Chondrocyte (in vitro differentiated cells): ENCODE results near the gene TCERG1L. TPM values are rescaled to one million over a fixed set of nuclear protein-coding genes. Genes with fewer than 3 reads are reported as not detected.

Source experiments
- DNase-seq: peaks from one replicate; pipeline ENCODE4 v3.0.0; 2021; ENCODE audit warnings: mixed read lengths, low spot score
- H3K27ac Mint-ChIP-seq: one replicate; pipeline ENCODE4 v1.8.0; 2021; ENCODE audit warnings: mild to moderate bottlenecking, moderate library complexity, mixed read lengths; ENCODE audit not compliant: unreplicated experiment
- H3K27me3 Mint-ChIP-seq: 2 replicates; pipeline ENCODE4 v1.8.0; 2021; ENCODE audit warnings: low read depth, mixed read lengths
- H3K36me3 Mint-ChIP-seq: 2 replicates; pipeline ENCODE4 v1.8.0; 2021; ENCODE audit warnings: low read depth, mixed read lengths
- H3K4me1 Mint-ChIP-seq: 2 replicates; pipeline ENCODE4 v1.8.0; 2021; ENCODE audit warnings: low read depth, mild to moderate bottlenecking, mixed read lengths
- H3K4me3 Mint-ChIP-seq: one replicate; pipeline ENCODE4 v1.8.0; 2021; ENCODE audit warnings: mild to moderate bottlenecking, moderate library complexity, mixed read lengths; ENCODE audit not compliant: unreplicated experiment
- H3K9me3 Mint-ChIP-seq: 2 replicates; pipeline ENCODE4 v1.8.0; 2021; ENCODE audit warnings: low read depth, mixed read lengths
- total RNA-seq: library from RNA; stranded (reverse); gene quantifications from 3 replicates; pipeline ENCODE4 v1.2.1, GENCODE V29; 2021
- TF ChIP-seq, protein P1 (sequence below): fragments of 200-600 bp; sonication (generic); IDR thresholded peaks from 2 replicates; pipeline ENCODE4 v1.5.0; 2021; ENCODE audit warnings: antibody characterized with exemption, mild to moderate bottlenecking, moderate library complexity

Gene TCERG1L
- total RNA-seq, 1 donor from 2014 or later = not detected

GRCh38 chr10:131075218-131075770 lies 236.2 kb downstream of the TCERG1L start:
- H3K27ac Mint-ChIP-seq = no peak overlapping the region
- no peak overlapping the region for H3K4me3 Mint-ChIP-seq
- TF ChIP-seq, protein P1, sequence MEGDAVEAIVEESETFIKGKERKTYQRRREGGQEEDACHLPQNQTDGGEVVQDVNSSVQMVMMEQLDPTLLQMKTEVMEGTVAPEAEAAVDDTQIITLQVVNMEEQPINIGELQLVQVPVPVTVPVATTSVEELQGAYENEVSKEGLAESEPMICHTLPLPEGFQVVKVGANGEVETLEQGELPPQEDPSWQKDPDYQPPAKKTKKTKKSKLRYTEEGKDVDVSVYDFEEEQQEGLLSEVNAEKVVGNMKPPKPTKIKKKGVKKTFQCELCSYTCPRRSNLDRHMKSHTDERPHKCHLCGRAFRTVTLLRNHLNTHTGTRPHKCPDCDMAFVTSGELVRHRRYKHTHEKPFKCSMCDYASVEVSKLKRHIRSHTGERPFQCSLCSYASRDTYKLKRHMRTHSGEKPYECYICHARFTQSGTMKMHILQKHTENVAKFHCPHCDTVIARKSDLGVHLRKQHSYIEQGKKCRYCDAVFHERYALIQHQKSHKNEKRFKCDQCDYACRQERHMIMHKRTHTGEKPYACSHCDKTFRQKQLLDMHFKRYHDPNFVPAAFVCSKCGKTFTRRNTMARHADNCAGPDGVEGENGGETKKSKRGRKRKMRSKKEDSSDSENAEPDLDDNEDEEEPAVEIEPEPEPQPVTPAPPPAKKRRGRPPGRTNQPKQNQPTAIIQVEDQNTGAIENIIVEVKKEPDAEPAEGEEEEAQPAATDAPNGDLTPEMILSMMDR = no peak
- H3K4me1 Mint-ChIP-seq = no peaks in the 10 kb centered on the region
- peaks cover 30% of the 10 kb centered on the region for H3K9me3 Mint-ChIP-seq
- H3K27me3 Mint-ChIP-seq = no peaks in the 10 kb centered on the region
- no peak for DNase-seq
- H3K36me3 Mint-ChIP-seq = no peaks in the 10 kb centered on the region

GRCh38 chr10:131074682-131075081 lies 236.8 kb downstream of the TCERG1L start:
- Mint-ChIP-seq H3K27ac (no peak overlapping the region), H3K27me3 (no peaks in the 10 kb centered on the region), H3K36me3 (no peaks in the 10 kb centered on the region), H3K4me1 (no peaks in the 10 kb centered on the region), H3K4me3 (no peak overlapping the region), H3K9me3 (peaks cover 25% of the 10 kb centered on the region)
- TF ChIP-seq, protein P1 = no peak
- DNase-seq = no peak

- Mint-ChIP-seq H3K4me1 (no peaks in the 10 kb centered on the region), H3K27me3 (no peaks in the 10 kb centered on the region), H3K4me3 (no peak overlapping the region), H3K27ac (no peak overlapping the region), H3K9me3 (peaks cover 21% of the 10 kb centered on the region), H3K36me3 (no peaks in the 10 kb centered on the region)
- TF ChIP-seq, protein P1 = no peak
- DNase-seq = no peak
Observed at GRCh38 chr10:131073469-131074035, 238.0 kb downstream of the TCERG1L start.

- H3K9me3 Mint-ChIP-seq = peaks cover 21% of the 10 kb centered on the region
- TF ChIP-seq, protein P1 = no peak
- no peaks in the 10 kb centered on the region for H3K27me3 Mint-ChIP-seq
- no peak for DNase-seq
- no peak overlapping the region for H3K27ac Mint-ChIP-seq
- H3K4me1 Mint-ChIP-seq = no peaks in the 10 kb centered on the region
- no peak overlapping the region for H3K4me3 Mint-ChIP-seq
- no peaks in the 10 kb centered on the region for H3K36me3 Mint-ChIP-seq
Observed at GRCh38 chr10:131072651-131073468, 238.7 kb downstream of the TCERG1L start.

DNA sequence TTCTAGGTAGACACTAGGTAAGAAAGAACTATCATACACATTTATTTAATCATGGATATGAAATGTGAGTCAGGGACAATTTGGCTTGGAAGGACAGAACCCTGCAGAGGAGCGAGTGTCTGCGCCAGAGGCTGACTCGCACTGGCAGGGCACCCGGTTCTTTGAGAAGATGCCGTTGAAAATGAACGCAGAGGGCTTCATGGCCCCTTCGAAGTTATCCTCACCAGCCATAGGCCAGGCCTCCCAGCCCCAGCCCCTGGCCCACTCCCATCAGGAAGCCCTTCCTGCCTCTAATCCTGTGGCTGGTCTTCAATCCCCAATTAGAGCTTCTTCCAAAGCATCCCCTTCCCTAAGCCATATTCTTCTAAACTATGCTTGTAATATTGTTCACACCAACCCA lies 239.8 kb downstream of the TCERG1L start:
- Mint-ChIP-seq H3K4me3 (no peak overlapping the region), H3K27me3 (no peaks in the 10 kb centered on the region), H3K36me3 (no peaks in the 10 kb centered on the region), H3K27ac (no peak overlapping the region), H3K9me3 (peaks cover 24% of the 10 kb centered on the region), H3K4me1 (no peaks in the 10 kb centered on the region)
- DNase-seq = no peak
- TF ChIP-seq, protein P1 = no peak
